SHP77 treated with DMSO at 0.1 percent for 48 hours (cell line): ENCODE results near the gene AKAP7.
"Not testable (repeated sequence)": the region's sequence is repeated elsewhere in the genome, so short reads cannot be mapped to it uniquely, and the experiment has no call there.

ENCODE experiments used
- DNase-seq: peaks from one replicate; lab custom pipeline; 2025; lab: John Stamatoyannopoulos, UW

Gene AKAP7

DNA sequence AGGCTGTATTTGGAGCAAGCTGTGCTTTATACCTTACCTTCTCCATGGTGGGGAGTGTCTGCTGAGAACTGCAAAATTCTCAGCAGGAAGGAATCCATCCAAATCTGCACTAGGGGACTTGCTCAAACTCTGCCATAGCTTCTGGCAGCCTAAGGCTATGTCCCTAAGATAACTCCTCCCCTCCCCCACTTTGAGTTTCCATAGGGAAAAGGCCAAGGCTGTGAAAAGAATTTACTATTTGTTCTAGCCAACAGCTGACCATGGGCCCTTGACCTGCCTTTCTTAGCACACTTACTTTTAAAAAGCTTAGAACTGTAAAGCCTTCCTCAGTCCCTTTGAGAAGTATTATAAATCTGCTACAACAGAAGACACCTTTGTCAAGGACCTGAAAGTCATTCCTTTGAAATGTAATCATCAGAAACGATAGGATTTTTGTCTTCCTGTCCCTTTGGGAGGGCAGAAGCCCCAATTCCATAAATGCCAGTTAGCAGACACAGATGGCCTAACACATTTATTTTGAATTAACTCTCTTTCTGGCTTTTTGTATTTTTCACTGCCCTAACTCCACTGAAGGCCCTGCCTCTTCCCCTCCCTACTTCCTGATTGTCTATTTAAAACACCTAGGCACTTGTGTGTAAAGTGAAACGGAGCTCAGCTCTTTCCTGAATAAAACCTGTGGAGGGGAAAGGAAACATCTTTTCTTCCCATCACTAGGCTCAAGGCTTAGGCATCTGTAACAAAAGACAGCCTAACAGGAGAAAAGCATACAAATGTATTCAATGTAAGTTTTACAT, 157.1 kb downstream of the AKAP7 start:
- no peak for DNase-seq

DNA sequence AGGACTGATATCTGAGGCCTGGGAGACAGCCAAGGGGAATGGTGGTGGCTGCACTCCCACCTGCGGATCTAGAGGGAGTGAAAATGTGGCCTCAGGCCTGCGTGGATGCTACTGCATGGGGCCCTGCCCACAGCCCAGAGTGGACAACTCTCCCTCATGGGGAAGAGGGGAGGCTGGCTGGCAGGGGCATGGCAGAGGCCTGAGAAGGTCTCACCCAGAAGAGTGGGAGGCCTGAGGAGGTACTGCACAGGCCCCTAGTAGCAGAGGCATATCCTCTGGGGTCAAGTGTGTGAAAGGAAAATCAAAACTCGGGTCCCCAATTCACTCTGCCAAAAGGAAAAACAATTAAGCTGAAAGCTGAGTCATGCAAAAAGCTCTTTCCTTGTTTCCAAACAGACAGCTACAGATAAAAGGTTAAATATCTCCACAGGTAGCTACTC, 158.2 kb downstream of the AKAP7 start:
- no peak for DNase-seq

DNA sequence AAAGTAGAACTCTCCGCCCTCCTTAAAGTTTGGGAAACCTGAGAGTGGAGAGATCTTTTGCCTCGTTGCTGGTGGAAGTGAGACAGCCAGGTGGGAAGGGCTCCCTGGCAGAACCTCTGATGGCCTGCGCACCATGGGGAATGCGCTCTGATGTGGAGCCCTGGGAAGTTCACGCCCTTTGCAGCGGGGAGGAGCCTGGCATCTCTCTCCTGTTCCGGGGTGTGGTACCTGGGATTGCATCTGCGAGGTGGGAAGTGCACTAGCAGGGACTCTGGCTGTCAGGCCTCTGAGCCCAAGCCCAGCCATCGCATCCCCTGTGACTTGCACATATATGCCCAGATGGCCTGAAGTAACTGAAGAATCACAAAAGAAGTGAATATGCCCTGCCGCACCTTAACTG, 159.8 kb downstream of the AKAP7 start:
- DNase-seq = no peak

DNA sequence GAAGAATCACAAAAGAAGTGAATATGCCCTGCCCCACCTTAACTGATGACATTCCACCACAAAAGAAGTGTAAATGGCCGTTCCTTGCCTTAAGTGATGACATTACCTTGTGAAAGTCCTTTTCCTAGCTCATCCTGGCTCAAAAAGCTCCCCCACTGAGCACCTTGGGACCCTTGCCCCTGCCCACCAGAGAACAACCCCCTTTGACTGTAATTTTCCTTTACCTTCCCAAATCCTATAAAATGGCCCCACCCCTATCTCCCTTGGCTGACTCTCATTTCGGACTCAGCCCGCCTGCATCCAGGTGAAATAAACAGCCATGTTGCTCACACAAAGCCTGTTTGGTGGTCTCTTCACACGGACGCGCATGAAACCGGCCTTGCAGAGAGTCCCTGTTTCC, 165.6 kb downstream of the AKAP7 start:
- not testable (repeated sequence) for DNase-seq

DNA sequence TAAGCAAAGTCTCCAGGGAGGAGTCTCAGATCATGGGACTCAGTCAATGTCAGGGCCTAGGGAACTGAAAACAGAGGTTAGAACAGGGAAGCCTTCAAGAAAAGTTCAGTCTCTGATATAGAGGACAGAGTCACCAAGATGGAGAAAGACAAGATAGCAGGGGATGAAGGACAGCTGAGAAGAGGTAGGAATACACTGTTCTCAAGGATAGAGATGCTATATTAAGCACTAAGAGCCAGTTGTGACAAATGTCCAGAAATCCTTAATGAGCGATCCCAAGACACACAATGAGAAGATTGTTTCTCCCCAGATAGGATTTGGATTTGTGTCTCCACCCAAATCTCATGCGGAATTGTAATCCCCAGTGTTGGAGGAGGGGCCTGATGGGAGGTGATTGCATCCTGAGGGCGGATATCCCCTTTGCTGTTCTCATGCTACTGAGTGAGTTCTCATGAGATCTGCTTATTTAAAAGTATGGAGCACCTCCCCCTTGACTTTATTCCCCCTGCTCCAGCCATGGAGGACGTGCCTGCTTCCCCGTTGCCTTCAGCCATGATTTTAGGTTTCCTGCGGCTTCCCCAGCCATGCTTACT, 168.2 kb downstream of the AKAP7 start:
- no peak for DNase-seq

DNA sequence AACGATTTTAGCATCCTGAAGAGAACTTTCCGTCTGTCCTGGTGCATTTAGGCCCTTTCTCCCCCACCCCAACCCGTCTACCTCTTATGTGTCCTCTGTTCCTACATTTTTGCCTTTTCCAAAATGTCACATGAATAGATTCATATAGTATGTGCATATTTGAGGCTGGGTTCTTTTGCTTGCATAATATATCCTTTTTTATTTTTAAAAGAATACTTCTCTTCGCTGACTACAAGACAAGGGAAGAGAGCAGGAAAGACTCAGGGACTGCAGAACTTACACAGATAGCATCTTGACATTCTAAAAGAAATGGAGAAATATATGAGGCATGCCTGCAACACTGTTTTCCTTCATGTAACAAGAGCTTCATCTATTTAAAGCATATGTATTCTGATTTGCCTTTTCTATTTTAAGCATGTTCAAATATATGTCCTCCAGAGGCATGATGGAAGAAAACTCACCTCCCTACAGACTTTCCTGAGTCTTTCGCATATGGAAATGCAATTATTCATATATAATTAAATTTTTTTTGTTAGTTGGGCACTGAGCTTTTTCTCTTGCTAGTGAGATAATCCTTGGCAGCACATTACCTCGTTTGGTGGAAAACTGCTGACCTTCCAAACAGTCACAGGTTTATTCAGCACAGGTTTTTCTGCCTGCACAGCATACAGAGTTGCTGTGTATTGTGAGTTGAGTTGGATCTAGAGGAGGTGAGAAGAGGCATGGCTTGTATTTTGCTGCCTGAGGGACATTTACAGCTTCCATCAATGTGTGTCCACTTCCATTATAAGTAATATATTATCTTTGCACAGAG, 170.0 kb downstream of the AKAP7 start:
- no peak for DNase-seq

DNA sequence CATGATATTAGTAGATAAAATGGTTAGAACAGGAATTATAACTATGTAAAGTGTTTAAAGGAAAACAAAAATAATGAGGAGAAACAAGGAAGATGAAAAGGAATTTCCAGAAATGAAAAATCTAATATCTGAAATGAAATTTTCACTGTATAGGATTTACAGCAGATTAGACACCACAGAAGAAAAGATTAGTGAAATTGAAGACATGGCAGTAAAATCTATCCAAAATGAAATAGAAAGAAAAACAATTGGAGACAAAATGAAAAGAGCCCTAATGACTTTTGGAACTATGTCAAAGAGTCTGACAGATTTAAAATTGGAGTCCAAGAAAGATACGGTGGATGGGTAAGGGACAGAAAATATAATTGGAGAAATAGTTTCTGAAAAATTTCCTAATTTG, 174.2 kb downstream of the AKAP7 start:
- DNase-seq = no peak

DNA sequence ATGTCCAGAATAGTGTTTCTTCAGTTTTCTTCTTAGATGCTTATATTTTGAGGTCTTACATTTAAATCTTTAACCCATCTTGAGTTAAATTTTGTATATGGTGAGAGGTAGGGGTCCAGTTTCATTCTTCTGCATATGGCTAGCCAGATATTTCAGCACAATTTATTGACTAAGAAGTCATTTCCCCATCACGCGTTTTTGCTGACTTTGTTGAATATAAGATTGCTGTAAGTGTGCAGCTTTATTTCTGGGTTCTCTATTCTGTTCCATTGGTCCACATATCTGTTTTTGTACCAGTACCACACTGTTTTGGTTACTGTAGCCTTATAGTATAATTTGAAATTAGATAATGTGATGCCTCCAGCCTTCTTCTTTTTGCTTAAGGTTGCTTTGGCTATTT, 179.6 kb downstream of the AKAP7 start:
- no peak for DNase-seq

DNA sequence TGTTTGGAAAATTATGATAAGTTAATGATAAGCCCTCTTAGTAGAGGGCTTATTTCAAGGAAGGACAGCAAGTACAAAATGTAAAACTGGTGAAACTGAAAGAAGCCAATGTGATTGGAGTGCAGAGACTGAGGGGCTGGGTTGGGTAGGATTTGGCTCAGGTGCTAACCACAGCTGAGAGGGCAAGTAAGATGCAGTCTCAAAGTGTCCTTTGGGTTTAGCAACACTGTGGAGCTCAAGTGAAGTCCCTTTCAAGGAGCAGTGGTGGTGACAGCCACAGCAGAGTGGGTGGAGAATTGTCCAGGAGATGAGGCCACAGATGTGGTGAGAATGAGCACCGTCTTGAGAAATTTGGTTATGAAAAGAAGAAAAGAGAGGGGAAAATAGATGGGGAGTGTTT, 181.4 kb downstream of the AKAP7 start:
- DNase-seq = no peak

DNA sequence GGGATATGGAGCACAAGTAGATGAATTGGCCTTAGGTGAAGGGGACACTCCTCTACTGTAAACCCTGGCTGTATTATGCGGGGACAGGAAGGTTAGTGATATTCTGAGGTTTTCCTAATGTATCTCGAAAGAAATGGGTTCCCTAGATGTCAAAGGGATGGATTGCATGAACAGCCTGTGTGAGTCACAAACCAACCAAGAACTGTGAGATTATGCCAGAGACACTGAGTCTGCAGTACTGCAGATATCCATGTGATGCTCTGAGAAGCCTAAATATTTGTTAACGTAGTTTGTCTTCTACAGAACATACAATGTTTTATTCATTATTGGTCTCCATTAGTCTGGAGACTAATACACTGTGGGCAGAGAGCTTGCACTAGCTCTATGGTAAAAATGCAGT, 182.2 kb downstream of the AKAP7 start:
- no peak for DNase-seq

DNA sequence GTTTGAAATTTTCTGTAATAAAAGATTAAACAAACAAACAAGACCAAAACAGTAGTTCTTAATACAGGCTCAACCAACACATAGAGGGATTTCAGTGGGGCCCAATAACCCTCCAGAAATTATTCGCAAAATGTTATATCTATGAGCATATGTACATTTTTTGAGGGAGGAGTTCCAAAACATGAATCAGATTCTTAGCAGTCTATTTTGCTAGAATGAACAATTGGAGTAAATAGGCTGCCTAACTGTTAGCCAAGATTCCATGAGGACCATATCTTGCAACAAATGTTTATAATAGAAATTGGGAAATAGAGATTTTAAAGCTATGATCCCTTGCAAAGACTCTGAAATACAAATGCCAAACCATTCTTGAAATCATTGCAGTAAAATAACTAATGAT, 186.3 kb downstream of the AKAP7 start:
- no peak for DNase-seq

DNA sequence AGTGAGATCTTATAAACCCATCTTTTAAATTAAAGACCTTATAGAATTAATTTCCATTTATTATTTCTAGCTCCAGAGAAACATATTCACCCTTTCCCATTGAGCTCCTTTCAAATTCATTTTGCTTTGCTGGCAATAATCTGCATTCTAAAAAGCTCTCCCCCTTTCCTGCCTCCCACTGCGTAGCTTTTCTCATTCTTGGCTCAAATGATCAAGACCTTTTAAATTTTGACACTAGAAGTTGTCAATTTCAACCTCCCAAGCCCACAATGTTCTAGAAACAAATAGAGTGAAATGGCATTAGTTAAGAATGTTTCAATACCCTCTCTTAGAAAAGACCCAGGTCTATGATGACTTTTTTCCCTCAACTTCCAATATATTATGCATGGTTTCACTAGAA, 186.9 kb downstream of the AKAP7 start:
- DNase-seq = no peak

DNA sequence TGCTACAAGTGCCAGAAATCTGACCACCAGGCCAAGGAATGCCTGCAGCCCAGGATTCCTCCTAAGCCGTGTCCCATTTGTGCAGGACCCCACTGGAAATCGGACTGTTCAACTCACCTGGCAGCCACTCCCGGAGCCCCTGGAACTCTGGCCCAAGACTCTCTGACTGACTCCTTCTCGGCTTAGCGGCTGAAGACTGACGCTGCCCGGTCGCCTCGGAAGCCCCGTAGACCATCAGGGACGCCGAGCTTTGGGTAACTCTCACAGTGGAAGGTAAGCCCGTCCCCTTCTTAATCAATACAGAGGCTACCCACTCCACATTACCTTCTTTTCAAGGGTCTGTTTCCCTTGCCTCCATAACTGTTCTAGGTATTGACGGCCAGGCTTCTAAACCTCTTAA, 190.4 kb downstream of the AKAP7 start:
- DNase-seq = not testable (repeated sequence)

DNA sequence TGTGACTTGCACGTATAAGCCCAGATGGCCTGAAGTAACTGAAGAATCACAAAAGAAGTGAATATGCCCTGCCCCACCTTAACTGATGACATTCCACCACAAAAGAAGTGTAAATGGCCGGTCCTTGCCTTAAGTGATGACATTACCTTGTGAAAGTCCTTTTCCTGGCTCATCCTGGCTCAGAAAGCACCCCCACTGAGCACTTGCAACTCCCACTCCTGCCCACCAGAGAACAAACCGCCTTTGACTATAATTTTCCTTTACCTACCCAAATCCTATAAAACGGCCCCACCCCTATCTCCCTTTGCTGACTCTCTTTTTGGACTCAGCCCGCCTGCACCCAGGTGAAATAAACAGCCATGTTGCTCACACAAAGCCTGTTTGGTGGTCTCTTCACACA, 193.5 kb downstream of the AKAP7 start:
- not testable (repeated sequence) for DNase-seq

DNA sequence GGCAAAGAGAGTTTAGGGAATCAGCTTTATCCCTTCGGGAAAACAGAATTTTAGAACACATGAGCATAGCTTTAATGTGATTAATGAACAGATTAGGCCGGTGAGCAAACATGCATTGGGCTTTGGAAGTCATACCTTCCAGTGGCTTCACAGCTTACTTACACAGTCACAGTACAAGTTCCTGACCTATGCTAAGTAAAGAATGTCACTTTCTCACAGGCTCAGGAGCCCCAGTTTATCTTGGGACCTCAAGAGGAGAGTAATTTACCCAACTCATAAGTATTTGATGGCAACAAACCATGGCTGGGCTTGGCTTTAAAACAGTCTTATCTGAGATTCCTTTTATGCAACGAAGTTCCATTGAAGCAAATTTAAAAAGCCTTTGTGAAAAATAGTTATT, 195.9 kb downstream of the AKAP7 start:
- no peak for DNase-seq

DNA sequence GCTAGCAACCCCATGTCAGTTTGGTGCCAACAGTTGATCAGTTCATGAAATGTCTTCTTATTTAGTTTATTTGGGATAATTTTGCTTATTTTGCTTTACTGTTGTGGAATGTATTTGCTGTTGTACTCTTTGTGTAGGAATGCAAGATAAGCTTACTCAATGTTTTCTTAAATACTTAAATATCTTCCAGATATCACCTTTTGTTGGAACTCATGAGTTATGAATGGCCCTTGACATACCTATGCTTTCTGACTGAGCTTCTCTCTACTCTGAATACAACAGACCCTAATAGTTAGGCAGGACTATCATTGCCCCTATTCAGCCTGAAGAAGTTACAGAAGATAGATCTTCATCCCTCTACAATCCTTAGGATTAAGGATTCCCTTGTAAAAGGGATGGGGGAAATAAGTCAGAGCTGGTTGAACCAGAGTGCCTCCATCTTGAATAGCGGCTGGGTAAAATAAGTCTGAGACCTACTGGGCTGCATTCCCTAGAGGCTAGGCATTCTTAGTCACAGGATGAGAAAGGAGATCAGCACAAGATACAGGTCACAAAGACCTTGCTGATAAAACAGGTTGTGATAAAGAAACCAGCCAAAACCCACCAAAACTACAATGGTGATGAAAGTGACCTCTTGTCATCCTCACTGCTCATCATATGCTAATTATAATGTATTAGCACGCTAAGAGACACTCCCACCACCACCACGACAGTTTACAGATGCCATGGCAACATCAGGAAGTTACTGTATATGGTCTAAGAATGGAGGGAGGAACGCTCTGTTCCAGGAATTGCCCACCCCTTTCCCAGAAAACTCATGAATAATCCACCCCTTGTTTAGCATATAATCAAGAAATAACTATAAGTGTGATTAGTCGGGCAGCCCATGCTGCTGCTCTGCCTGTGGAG, 196.9 kb downstream of the AKAP7 start:
- DNase-seq = no peak
